ENCODE results near the gene PITX1.
"Not testable (repeated sequence)": the region's sequence is repeated elsewhere in the genome, so short reads cannot be mapped to it uniquely, and the experiment has no call there.

Gene PITX1

GRCh38 chr5:135004376-135004775, 29.7 kb downstream of the PITX1 start:
- TF ChIP-seq TSHZ2 (CRISPR knock-in tag; IDR thresholded peaks at IDR 0.05), result no peak
- TF ChIP-seq ZFP3 (CRISPR knock-in tag; IDR thresholded peaks at IDR 0.05), result no peak
- no peak for TF ChIP-seq PATZ1 (CRISPR knock-in tag; IDR thresholded peaks at IDR 0.05; ENCODE audit: borderline replicate concordance)
- no peak for TF ChIP-seq CSRNP3 (CRISPR knock-in tag; IDR thresholded peaks at IDR 0.05)
- no peak for TF ChIP-seq ARNTL (CRISPR knock-in tag; IDR thresholded peaks at IDR 0.05; ENCODE audit: borderline replicate concordance, low read depth)
- no peak for ATAC-seq

GRCh38 chr5:134998068-134998467, 36.0 kb downstream of the PITX1 start:
- not testable (repeated sequence) for ATAC-seq

- TF ChIP-seq ESRRG (CRISPR knock-in tag; IDR thresholded peaks at IDR 0.05) (no peak), RARB (CRISPR knock-in tag; IDR thresholded peaks at IDR 0.05) (no peak), TSHZ2 (CRISPR knock-in tag; IDR thresholded peaks at IDR 0.05) (no peak), GLIS3 (CRISPR knock-in tag; IDR thresholded peaks at IDR 0.05) (no peak), BACH2 (CRISPR knock-in tag; IDR thresholded peaks at IDR 0.05; ENCODE audit: borderline replicate concordance) (no peak), CREB5 (CRISPR knock-in tag; IDR thresholded peaks at IDR 0.05; ENCODE audit: low read depth) (no peak), SNAI2 (CRISPR knock-in tag; IDR thresholded peaks at IDR 0.05) (no peak), OSR1 (CRISPR knock-in tag; IDR thresholded peaks at IDR 0.05) (no peak), PPARA (CRISPR knock-in tag; IDR thresholded peaks at IDR 0.05; ENCODE audit: borderline replicate concordance) (no peak), ZFP30 (CRISPR knock-in tag; IDR thresholded peaks at IDR 0.05) (no peak), POU6F1 (CRISPR knock-in tag; IDR thresholded peaks at IDR 0.05; ENCODE audit: borderline replicate concordance, low read depth) (no peak), ZNF70 (CRISPR knock-in tag; IDR thresholded peaks at IDR 0.05) (no peak), PATZ1 (CRISPR knock-in tag; IDR thresholded peaks at IDR 0.05; ENCODE audit: borderline replicate concordance) (no peak), ZC3H10 (CRISPR knock-in tag; IDR thresholded peaks at IDR 0.05) (no peak), CSRNP3 (CRISPR knock-in tag; IDR thresholded peaks at IDR 0.05) (no peak), ZNF8 (CRISPR knock-in tag; IDR thresholded peaks at IDR 0.05) (no peak), ARNTL (CRISPR knock-in tag; IDR thresholded peaks at IDR 0.05; ENCODE audit: borderline replicate concordance, low read depth) (no peak)
- ATAC-seq, result no peak
Observed at GRCh38 chr5:134997015-134997414, 37.0 kb downstream of the PITX1 start.
